Hippocampal formation (tissue), 2 donors: ENCODE results near the gene NBEAL2.
"Not testable (repeated sequence)": the region's sequence is repeated elsewhere in the genome, so short reads cannot be mapped to it uniquely, and the experiment has no call there.

Source experiments
- DNase-seq, 2 donors: peaks; one replicate each; lab custom pipeline; 2025; lab: John Stamatoyannopoulos, UW

Gene NBEAL2

GRCh38 chr3:46962427-46962826 lies 17.0 kb upstream of the NBEAL2 start:
- DNase-seq = no peak

GRCh38 chr3:46962990-46963389 lies 16.5 kb upstream of the NBEAL2 start:
- DNase-seq = no peak

DNA sequence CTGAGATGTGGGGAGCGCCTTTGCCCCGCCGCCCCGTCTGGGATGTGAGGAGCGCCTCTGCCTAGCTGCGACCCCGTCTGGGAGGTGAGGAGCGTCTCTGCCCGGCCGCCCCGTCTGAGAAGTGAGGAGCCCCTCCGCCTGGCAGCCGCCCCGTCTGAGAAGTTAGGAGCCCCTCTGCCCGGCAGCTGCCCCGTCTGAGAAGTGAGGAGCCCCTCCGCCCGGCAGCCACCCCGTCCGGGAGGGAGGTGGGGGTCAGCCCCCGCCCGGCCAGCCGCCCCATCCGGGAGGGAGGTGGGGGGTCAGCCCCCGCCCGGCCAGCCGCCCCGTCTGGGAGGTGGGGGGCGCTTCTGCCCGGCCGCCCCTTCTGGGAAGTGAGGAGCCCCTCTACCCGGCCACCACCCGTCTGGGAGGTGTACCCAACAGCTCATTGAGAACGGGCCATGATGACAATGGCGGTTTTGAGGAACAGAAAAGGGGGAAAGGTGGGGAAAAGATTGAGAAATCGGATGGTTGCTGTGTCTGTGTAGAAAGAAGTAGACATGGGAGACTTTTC lies 15.4 kb upstream of the NBEAL2 start:
- DNase-seq = not testable (repeated sequence)

DNA sequence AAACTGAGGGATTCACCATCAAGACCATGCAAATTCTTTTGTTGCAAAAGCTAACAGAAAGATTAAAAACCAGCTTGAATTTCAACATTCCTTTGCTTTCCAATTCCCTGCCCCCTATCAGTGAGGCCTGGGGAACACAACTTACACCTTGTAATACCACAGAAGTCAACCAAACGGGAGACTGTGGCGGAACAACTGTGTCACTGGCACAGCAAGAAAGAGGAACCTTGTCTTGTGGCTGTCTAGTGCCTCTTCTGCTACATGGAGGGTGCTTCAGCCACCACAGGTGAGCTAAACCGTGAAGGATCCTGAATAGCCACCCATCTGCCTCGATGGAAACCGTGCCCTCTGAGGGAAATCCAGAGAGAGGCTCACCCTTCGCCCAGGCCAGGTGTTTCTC lies 14.3 kb upstream of the NBEAL2 start:
- no peak for DNase-seq

DNA sequence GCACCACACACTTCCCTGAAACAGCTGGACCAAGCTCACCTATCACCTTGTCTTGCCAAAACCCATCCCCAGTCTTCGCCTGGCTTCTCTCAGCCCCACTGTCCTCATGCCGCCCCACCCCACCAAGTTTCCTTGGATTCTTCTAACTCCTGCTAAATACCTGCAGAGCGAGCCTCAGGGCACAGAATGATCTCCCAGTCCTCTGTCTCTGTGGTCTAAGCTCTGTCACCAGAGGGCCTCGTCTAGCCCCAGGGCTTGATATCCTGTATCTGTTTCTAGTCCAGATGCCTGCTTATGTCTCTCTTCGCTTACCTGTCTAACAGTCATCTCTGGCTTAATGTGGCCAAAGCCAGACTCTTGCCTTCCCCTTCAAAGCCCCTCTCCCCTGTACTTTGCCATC lies 12.7 kb upstream of the NBEAL2 start:
- no peak for DNase-seq

- no peak for DNase-seq
These were observed 10.6 kb upstream of the NBEAL2 start for GRCh38 chr3:46968783-46969428.

DNA sequence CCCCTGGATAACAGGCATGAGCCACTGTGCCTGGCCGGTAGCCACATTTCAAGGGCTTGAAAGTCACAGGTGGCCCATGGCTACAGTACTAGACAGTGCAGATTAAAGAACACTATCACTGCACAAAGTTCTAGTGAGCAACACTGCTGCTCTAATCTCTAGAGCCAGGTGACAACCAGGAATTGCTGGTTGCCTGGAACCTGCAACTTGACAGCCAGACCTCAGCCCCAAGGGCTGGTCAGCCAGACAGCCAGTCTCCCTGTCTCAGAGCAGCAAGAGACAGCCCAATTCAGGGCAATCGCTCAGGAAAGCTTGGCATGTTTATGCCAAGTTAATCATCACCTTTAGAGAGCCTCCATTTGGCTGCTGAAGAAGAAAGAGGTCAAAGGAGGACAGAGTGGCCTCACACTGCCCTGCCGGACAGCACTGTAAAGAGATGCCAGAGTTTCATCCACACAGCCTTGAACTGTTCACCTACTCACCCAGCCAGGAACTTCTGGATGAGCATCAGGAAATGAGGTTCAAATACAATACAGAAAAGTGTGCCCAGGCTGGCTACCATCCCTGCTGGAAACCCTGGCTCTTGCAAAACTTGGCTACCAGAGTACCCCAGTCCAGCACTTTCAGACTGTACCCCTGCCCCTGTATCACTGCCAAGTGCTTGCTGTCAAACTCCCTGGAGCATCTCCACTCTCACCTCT lies 8.9 kb upstream of the NBEAL2 start:
- no peak for DNase-seq

GRCh38 chr3:46971151-46971550 lies 8.3 kb upstream of the NBEAL2 start:
- DNase-seq = no peak

DNA sequence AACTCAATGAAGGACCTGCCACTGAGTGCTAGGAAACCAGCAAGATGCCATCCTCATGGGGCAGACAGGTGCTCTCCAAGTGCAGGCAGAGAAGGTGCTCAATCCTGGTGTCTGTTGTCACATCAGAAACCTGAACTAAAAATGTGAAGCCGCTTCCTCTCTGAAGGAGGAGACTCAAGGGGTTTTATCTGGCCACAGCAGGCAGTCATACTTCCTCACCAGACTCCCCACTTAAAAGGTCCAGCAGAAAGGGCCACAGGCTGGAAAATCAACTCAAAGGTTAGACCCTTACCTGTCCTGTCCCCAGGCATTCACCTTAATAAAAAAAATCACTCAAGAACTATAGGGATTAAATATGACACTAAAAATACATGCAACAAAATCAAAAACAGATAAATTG lies 7.7 kb upstream of the NBEAL2 start:
- no peak for DNase-seq

DNA sequence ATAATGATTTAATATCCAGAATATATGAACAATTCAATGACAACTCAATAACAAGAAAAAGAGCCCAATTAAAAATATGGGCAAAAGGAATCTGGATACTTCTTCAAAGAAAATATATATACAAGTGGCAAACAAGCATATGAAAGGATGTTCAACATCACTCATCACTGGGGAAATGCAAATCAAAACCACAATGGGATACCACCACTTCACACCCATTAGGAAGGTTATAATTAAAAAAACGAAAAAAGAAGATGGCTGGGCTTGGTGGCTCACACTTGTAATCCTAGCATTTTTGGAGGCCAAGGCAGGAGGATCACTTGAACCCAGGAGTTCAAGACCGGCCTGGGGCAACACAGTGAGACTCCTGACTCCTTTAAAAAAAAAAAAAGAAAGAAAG lies 7.1 kb upstream of the NBEAL2 start:
- no peak for DNase-seq

DNA sequence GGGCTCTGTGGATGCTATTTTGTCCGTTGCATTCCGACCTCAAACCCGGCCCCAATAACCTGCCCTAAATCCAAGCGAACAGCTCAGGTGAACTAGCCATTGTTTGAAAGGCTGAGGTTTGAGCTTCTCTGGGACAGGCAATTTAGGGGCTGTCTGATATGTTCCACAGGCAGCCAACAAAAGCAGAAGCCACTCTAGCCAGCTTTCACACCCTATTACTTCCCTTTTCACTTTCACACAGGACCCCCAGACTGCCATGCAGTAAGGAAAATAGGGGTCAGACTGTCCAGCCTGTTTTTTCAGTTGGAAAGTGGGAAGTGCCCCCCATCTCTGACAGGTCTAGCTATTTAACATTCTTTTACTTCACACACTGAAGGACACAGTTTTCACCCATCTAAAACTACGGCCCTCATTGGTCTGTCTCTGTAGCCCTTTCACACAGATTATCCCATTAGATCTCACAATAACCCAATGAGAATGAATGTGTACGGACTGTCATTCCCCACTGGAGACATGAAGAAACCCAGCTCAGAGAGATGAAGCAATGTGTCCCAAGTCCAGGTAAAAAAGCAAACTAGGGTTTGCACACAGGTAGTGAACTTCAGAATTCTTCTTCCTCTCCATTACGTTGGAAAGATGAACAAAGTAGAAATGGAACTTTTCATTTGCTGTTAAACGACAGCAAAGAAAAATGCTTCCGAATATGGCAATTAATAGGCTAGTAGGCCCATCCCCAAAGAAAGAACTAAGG lies 4.9 kb upstream of the NBEAL2 start:
- no peak for DNase-seq

GRCh38 chr3:46976326-46977190 lies 2.9 kb upstream of the NBEAL2 start, which contains the start of gene CCDC12:
Gene CCDC12, minus strand, starts transcription at chr3:46976745. Its CDS starts 13 bp downstream, at chr3:46976732.
- peak; percentile 97 for DNase-seq

DNA sequence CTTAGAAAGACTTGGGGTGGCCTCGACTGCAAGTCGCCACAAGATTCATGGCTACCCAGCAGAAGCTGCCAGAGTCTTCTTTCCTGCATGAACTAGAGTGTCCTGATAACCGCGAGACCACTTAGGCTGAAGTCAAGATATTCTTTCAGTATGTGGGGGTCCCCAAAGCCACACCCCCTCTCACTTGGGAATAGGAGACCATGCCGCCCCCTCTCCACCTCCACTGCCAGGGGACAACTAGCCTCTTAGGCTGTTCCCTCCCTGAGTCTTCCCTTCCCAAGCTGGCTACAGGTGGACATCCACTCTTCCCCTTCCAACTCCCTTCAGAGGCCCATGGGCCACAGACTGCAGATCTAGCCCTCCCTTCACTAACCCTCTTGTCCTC lies 1.7 kb upstream of the NBEAL2 start:
- no peak for DNase-seq

DNA sequence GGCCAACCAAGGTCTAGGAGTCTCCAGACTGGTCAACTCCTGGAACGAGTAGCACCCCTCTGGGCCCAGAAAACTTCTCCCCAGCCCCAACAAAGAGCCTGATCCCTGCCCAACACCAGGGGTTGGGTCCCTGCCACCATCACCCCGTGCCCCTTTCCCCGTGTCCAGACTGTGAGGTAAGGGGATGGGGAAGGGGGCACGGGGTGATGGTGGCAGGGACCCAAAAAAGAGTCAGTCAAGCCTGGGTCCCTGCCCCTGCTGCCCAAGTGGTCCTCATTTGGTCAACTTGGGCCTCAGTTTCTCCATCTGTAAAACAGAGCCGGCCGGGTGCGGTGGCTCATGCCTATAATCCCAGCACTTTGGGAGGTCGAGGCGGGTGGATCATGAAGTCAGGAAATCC lies 1.1 kb upstream of the NBEAL2 start:
- no peak for DNase-seq

DNA sequence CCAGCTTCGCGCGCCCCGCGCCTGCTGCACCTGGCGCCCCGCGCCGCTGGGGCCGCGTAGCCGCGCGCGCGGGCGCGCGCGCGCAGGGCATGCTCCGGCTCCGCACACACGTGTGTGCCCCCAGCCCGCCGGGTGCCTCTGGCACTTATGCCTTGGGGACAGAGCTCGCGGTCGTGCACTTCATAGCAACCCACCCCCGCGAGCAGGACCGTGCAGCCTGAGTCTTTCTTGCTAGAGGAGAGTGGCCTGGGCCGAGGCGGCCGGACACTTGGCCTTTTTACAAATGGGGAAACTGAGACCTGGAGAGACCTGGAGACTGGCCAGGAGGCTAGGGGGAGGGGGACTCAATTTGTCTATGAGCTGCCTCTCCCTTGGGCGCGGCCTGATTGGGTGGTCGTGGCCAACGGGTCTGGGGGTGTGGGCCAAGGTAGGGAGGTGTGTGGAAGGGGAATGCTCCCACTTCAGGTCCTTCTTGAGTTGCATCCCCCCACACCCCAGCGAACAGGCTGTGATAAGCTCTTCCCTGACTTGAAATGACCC lies 562 bp downstream of the NBEAL2 start:
- DNase-seq = no peak

DNA sequence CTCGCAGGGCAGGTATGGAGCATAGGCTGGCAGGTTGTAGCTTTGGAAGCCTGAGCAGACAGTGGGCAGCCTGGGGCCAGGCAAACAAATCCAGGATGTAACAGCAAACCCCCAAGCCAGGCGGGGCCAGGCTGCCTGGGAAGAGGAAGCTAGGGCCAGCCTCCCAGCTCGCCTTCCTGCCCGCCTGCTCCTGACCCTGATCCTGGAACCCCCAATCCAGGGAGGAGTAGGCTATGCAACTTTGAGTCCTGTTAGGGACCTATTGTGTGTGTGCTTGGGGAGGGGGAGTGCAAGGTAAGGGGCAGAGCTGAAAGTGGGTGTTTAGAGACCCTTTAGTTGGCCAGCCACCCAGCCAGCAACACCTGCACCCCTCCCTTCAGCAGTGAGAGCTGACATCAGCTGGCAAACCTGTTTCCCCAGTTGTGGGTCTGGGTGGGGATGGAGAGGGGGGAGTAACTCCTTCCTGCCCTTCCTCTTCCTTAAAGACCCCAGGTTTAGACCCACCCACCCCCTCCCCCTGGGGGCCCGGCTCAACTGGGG lies 2.5 kb downstream of the NBEAL2 start:
- DNase-seq = no peak

GRCh38 chr3:46982546-46982945 lies 3.1 kb downstream of the NBEAL2 start:
- no peak for DNase-seq

DNA sequence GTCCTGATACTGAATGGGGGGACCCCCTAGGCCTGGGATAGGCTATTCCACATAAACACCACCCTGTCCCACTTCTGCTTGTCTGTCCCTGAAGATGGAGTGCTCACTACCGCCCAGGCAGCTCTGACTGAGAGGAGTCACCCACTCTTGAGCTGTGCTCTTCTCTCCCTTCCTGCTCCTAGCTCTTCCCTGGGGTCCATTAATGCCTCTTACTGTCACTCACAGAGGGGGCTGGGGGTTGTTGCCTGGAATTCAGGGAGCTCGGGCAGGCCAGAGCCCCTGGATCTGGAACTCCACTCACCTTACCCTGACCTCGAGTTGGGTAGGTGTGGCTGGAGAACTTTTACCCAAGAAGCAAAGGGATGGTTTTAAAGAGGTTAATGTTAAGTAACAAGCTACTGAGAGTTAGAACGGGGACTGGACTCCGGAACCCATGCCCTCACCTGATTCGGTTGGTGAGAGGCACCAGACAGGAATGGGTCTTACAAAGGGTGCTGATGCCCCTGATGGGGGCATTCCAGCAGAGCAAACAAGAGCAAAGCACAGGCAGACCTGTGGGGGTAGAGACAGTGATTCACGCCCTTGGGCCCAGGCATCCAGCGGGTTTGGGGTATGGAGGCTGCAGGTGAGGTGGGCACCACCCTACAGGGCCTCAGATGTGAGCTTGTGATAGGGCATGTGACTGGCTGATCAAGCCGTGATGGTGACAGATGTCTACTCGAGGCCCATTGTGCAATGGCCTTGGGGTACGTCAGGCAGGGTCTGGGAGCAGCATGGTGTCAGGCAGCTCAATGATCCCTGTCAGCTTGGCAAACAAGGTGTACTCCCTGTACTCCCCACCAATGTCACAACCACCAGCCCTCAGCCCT lies 5.4 kb downstream of the NBEAL2 start:
- DNase-seq = no peak

- DNase-seq = no peak
These were observed 6.1 kb downstream of the NBEAL2 start for GRCh38 chr3:46985588-46985987.

GRCh38 chr3:46986055-46986730 lies 6.7 kb downstream of the NBEAL2 start:
- no peak for DNase-seq
